Activated B cell treated with CpG ODN at 0.5 μM for 24 hours (primary cell): ENCODE results near the gene EPS8L3. TPM values are rescaled to one million over a fixed set of nuclear protein-coding genes. Genes with fewer than 3 reads are reported as not detected.

Source experiments
- ATAC-seq: fragments of 200-7000 bp; cut with Tn5 transposase; one replicate; pipeline ENCODE4 v1.10.0; 2021; ENCODE audit warnings: low read depth, mild to moderate bottlenecking, moderate library complexity
- CTCF ChIA-PET: fragments of 350-600 bp; sonication (Branson Sonifier 250); formaldehyde crosslinking; loops from one replicate; lab custom pipeline; 2021; ENCODE audit warnings: antibody characterized with exemption; lab: Charles Lee
- POLR2A ChIA-PET: fragments of 350-600 bp; sonication (Branson Sonifier 250); formaldehyde crosslinking; loops from one replicate; lab custom pipeline; 2021; ENCODE audit warnings: antibody characterized with exemption; lab: Charles Lee
- DNase-seq: peaks from one replicate; pipeline ENCODE4 v3.0.0; 2022
- H3K27ac Mint-ChIP-seq: one replicate; pipeline ENCODE4 v1.8.0; 2020; ENCODE audit warnings: mixed read lengths
- H3K27me3 Mint-ChIP-seq: one replicate; pipeline ENCODE4 v1.8.0; 2021; ENCODE audit warnings: mixed read lengths
- H3K36me3 Mint-ChIP-seq: one replicate; pipeline ENCODE4 v1.8.0; 2021; ENCODE audit warnings: low read depth, mixed read lengths
- H3K4me1 Mint-ChIP-seq: one replicate; pipeline ENCODE4 v1.8.0; 2021; ENCODE audit warnings: mixed read lengths
- H3K4me3 Mint-ChIP-seq: one replicate; pipeline ENCODE4 v1.8.0; 2020; ENCODE audit warnings: mild to moderate bottlenecking, mixed read lengths
- H3K9me3 Mint-ChIP-seq: one replicate; pipeline ENCODE4 v1.8.0; 2020; ENCODE audit warnings: mixed read lengths
- intact Hi-C: fragments of 100-400 bp; cut with micrococcal nuclease; formaldehyde crosslinking; loops from one replicate; pipeline ENCODE4 v1.15.1; 2024
- total RNA-seq: library from RNA; stranded (reverse); gene quantifications from 2 replicates; pipeline ENCODE4 v1.2.3, GENCODE V29; 2022
- TF ChIP-seq, protein P1 (sequence below): fragments of 200-600 bp; IDR thresholded peaks from one replicate; pipeline ENCODE4 v1.8.0; 2022; ENCODE audit warnings: antibody characterized with exemption, mild to moderate bottlenecking

Gene EPS8L3
- total RNA-seq, 1 donor from 2014 or later, result not detected

DNA sequence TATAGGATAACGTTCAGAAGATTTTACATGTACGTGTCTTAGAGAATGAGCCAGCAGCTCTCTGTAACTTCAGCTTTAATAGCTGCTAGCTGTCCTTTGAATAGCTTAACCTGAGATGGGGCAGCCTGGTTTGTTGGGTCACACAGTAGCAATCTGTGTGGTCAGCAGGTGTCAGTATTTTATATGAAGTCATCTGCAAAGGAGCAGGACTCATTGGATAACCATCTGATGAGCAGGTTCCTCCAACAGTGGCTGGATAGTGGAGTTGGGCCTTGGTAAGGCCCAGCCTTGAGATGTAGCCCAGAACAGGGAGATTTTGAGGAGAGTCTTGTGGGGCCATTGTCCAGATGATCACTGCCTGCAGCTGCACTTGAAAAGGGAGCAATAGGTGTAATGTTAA is 45.2 kb downstream of the EPS8L3 start:
- ATAC-seq (no peak), DNase-seq (no peak)
- no peaks in the 10 kb centered on the region for H3K9me3 Mint-ChIP-seq
- H3K36me3 Mint-ChIP-seq, result no peaks in the 10 kb centered on the region
- ChIA-PET POLR2A (no interaction called here), CTCF (interaction anchor here (1.3 kb wide), 1 partner anchor 78 kb away, joined by 3 read pairs; no protein-coding TSS in a partner anchor)
- intact Hi-C loops, result no loop called here
- no peaks in the 10 kb centered on the region for H3K4me1 Mint-ChIP-seq
- H3K27ac Mint-ChIP-seq, result no peak overlapping the region
- peaks cover 18% of the 10 kb centered on the region for H3K27me3 Mint-ChIP-seq
- H3K4me3 Mint-ChIP-seq, result no peak overlapping the region
- TF ChIP-seq, protein P1, sequence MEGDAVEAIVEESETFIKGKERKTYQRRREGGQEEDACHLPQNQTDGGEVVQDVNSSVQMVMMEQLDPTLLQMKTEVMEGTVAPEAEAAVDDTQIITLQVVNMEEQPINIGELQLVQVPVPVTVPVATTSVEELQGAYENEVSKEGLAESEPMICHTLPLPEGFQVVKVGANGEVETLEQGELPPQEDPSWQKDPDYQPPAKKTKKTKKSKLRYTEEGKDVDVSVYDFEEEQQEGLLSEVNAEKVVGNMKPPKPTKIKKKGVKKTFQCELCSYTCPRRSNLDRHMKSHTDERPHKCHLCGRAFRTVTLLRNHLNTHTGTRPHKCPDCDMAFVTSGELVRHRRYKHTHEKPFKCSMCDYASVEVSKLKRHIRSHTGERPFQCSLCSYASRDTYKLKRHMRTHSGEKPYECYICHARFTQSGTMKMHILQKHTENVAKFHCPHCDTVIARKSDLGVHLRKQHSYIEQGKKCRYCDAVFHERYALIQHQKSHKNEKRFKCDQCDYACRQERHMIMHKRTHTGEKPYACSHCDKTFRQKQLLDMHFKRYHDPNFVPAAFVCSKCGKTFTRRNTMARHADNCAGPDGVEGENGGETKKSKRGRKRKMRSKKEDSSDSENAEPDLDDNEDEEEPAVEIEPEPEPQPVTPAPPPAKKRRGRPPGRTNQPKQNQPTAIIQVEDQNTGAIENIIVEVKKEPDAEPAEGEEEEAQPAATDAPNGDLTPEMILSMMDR, result no peak

DNA sequence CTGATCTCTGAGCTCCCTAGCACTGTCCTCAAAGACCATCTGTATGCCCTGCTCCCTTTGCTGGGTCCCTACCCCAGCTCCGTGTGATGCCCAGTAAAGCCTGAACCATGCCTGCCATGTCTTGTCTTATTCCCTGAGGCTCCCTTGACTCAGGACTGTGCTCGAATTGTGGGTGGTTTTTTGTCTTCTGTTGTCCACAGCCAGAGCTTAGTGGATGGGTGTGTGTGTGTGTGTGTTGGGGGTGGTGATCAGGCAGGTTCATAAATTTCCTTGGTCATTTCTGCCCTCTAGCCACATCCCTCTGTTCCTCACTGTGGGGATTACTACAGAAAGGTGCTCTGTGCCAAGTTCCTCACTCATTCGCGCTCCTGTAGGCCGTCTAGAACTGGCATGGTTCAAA is 46.0 kb downstream of the EPS8L3 start:
- no peak overlapping the region for H3K4me3 Mint-ChIP-seq
- intact Hi-C loops, result no loop called here
- TF ChIP-seq, protein P1, result no peak
- no peaks in the 10 kb centered on the region for H3K9me3 Mint-ChIP-seq
- ChIA-PET POLR2A (no interaction called here), CTCF (interaction anchor here (0.7 kb wide), 1 partner anchor 59 kb away, joined by 3 read pairs; no protein-coding TSS in a partner anchor)
- no peak overlapping the region for H3K27ac Mint-ChIP-seq
- H3K36me3 Mint-ChIP-seq, result no peaks in the 10 kb centered on the region
- ATAC-seq, result no peak
- no peak for DNase-seq
- H3K27me3 Mint-ChIP-seq, result peaks cover 20% of the 10 kb centered on the region
- no peaks in the 10 kb centered on the region for H3K4me1 Mint-ChIP-seq

DNA sequence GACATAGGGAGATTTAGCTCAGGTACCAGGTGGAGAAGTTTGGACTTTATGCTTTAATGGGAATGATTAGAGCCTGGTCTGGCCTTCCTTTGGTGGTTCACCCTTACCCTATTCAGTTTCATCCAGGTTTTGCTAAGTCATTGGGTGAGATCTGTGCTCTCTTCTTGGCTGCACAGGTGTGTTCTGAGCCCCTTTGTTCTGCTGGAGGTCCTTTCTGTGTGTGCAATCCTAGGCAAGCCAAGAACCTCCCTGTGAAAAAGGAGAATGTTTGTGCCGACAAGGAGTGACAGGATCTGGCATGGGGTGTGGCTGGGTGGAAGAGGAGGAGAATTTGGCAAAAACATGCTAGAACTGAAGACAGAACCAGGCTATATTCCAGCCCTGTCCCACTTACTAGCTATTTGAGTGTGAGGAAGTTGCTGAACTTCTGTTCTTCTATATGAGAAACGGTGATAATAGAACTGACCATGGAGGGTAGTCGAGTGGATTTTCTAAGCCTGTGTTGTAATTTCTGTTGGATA is 47.1 kb downstream of the EPS8L3 start:
- no peak for ATAC-seq
- H3K36me3 Mint-ChIP-seq, result no peaks in the 10 kb centered on the region
- H3K4me3 Mint-ChIP-seq, result no peak overlapping the region
- DNase-seq, result no peak
- ChIA-PET CTCF (no interaction called here), POLR2A (no interaction called here)
- no peak overlapping the region for H3K27ac Mint-ChIP-seq
- peaks cover 17% of the 10 kb centered on the region for H3K27me3 Mint-ChIP-seq
- TF ChIP-seq, protein P1, result no peak
- H3K9me3 Mint-ChIP-seq, result no peaks in the 10 kb centered on the region
- intact Hi-C loops, result no loop called here
- H3K4me1 Mint-ChIP-seq, result peaks cover 1% of the 10 kb centered on the region

GRCh38 chr1:109716121-109716520 is 47.6 kb downstream of the EPS8L3 start:
- H3K27me3 Mint-ChIP-seq, result peaks cover 17% of the 10 kb centered on the region
- intact Hi-C loops, result no loop called here
- TF ChIP-seq, protein P1, result no peak
- H3K27ac Mint-ChIP-seq, result no peak overlapping the region
- ChIA-PET POLR2A (no interaction called here), CTCF (no interaction called here)
- H3K9me3 Mint-ChIP-seq, result no peaks in the 10 kb centered on the region
- H3K4me3 Mint-ChIP-seq, result no peak overlapping the region
- DNase-seq, result no peak
- no peaks in the 10 kb centered on the region for H3K36me3 Mint-ChIP-seq
- ATAC-seq, result no peak
- peaks cover 1% of the 10 kb centered on the region for H3K4me1 Mint-ChIP-seq

- no peaks in the 10 kb centered on the region for H3K36me3 Mint-ChIP-seq
- H3K4me1 Mint-ChIP-seq, result peaks cover 1% of the 10 kb centered on the region
- intact Hi-C loops, result no loop called here
- ChIA-PET CTCF (no interaction called here), POLR2A (no interaction called here)
- DNase-seq (no peak), ATAC-seq (no peak)
- H3K27me3 Mint-ChIP-seq, result peaks cover 17% of the 10 kb centered on the region
- no peak overlapping the region for H3K27ac Mint-ChIP-seq
- no peak overlapping the region for H3K4me3 Mint-ChIP-seq
- H3K9me3 Mint-ChIP-seq, result no peaks in the 10 kb centered on the region
- TF ChIP-seq, protein P1, result no peak
These were observed 48.9 kb downstream of the EPS8L3 start for GRCh38 chr1:109714661-109715372.
